ENCODE results near the gene TRIM9.

- TF ChIP-seq RFX5 (IDR thresholded peaks at IDR 0.05; ENCODE audit: low read depth, low read length): no peak
- TF ChIP-seq CTCF (conservative IDR thresholded peaks at IDR 0.05; ENCODE audit: low read depth, low read length): no peak
- no peak for TF ChIP-seq CHD1 (IDR thresholded peaks at IDR 0.05; ENCODE audit: low read depth, low read length)
- TF ChIP-seq MAZ (IDR thresholded peaks at IDR 0.05; ENCODE audit: borderline replicate concordance, low read depth, low read length): no peak
- no peak for TF ChIP-seq POLR2A (IDR thresholded peaks at IDR 0.05; ENCODE audit: low read depth, low read length)
- no peak for TF ChIP-seq ELK1 (IDR thresholded peaks at IDR 0.05; ENCODE audit: borderline replicate concordance, low read depth, low read length)
- no peak for TF ChIP-seq MXI1 (IDR thresholded peaks at IDR 0.05; ENCODE audit: borderline replicate concordance, low read depth, low read length)
- no peak for TF ChIP-seq BHLHE40 (IDR thresholded peaks at IDR 0.05; ENCODE audit: low read depth, low read length)
- no peak for TF ChIP-seq RAD21 (IDR thresholded peaks at IDR 0.05; ENCODE audit: low read length)
- TF ChIP-seq MAFK (IDR thresholded peaks at IDR 0.05; ENCODE audit: low read depth, low read length): no peak
- no peak for TF ChIP-seq FOS (IDR thresholded peaks at IDR 0.05; ENCODE audit: low read depth, low read length)
- no peak for TF ChIP-seq USF2 (IDR thresholded peaks at IDR 0.05; ENCODE audit: low read depth, low read length)
- no peak for TF ChIP-seq RCOR1 (IDR thresholded peaks at IDR 0.05; ENCODE audit: insufficient replicate concordance, low read length)
Measured at GRCh38 chr14:51097287-51097686, 2.4 kb upstream of the TRIM9 start.

All from IMR-90 (cell line).